Measurements from ENCODE around the gene DIAPH3. TPM values are rescaled to one million over a fixed set of nuclear protein-coding genes. Genes with fewer than 3 reads are reported as not detected.

Gene DIAPH3
- total and polyA plus RNA-seq, 2 of the 4 experiments (the other 2 are of a cell fraction): 8.9 to 9.3 TPM

GRCh38 chr13:60120617-60121336, 43.0 kb downstream of the DIAPH3 start:
- CTCF ChIA-PET: no interaction called here
- no peak overlapping the region for H2BK5ac ChIP-seq (ENCODE audit: low read depth, low read length, poor library complexity, severe bottlenecking)
- no TSS peak for BruUV-seq (replicated peaks)

More at GRCh38 chr13:60120617-60121336, 43.0 kb downstream of the DIAPH3 start:
- Histone ChIP-seq H4K5ac (ENCODE audit: low read depth, low read length) (no peak overlapping the region), H2AK9ac (replicated peaks; ENCODE audit: low read depth, low read length, poor library complexity) (no peak overlapping the region), H3K27ac (ENCODE audit: insufficient read depth, low read length) (no peak overlapping the region; the same call in 1 of the 2 replicates), H2BK20ac (ENCODE audit: low read depth, low read length) (no peak overlapping the region), H2BK15ac (ENCODE audit: low read depth, low read length) (no peak overlapping the region), H2AFZ (replicated peaks; ENCODE audit: low read length, poor library complexity) (no peak overlapping the region), H3K23ac (ENCODE audit: low read depth, low read length) (no peak overlapping the region), H3K9ac (ENCODE audit: low read depth, low read length) (no peak overlapping the region), H4K20me1 (ENCODE audit: insufficient read depth, low read length) (no peaks in the 10 kb centered on the region), H3K4me1 (ENCODE audit: control insufficient read depth, insufficient read depth, low read length) (peaks cover 2% of the 10 kb centered on the region; the same call in 1 of the 2 replicates), H3K4ac (ENCODE audit: low read depth, low read length) (no peak overlapping the region), H2AK5ac (ENCODE audit: low read depth, low read length) (no peak overlapping the region), H3K79me1 (ENCODE audit: low read depth in 1 of 2, low read length in 2 of 2) (peaks cover 42 to 48% of the 10 kb centered on the region in 2 experiments), H3K9me3 (ENCODE audit: control insufficient read depth, insufficient read depth, low read length) (no peaks in the 10 kb centered on the region; the same call in 1 of the 2 replicates), H3K56ac (ENCODE audit: extremely low read depth, insufficient read depth, low read length) (no peak overlapping the region), H2BK120ac (ENCODE audit: low read depth, low read length) (no peak overlapping the region), H3K27me3 (ENCODE audit: control insufficient read depth, insufficient read depth, low read length) (no peaks in the 10 kb centered on the region), H3K36me3 (ENCODE audit: control insufficient read depth, insufficient read depth, low read length) (no peaks in the 10 kb centered on the region), H3K14ac (replicated peaks; ENCODE audit: low read depth, low read length) (no peak overlapping the region), H3K18ac (ENCODE audit: low read depth, low read length) (no peak overlapping the region), H3K9me1 (ENCODE audit: insufficient read depth, low read length) (no peaks in the 10 kb centered on the region), H4K91ac (ENCODE audit: insufficient read depth, low read depth, low read length) (no peak overlapping the region), H3K4me3 (ENCODE audit: insufficient read depth, low read depth, low read length) (no peak overlapping the region), H3K4me2 (ENCODE audit: low read depth, low read length) (no peak overlapping the region), H4K8ac (ENCODE audit: low read depth in 2 of 2, low read length in 2 of 2) (no peak overlapping the region)
- in situ Hi-C loops (cut with MboI; ENCODE audit: low sequenced_read_pairs): no loop called here
- POLR2A ChIA-PET (ENCODE audit: unreplicated experiment): no interaction called here
- intact Hi-C loops (cut with micrococcal nuclease): no loop called here
- dilution Hi-C loops (cut with HindIII; ENCODE audit: low sequenced_read_pairs, unreplicated experiment): no loop called here
- TF ChIP-seq, protein P1, sequence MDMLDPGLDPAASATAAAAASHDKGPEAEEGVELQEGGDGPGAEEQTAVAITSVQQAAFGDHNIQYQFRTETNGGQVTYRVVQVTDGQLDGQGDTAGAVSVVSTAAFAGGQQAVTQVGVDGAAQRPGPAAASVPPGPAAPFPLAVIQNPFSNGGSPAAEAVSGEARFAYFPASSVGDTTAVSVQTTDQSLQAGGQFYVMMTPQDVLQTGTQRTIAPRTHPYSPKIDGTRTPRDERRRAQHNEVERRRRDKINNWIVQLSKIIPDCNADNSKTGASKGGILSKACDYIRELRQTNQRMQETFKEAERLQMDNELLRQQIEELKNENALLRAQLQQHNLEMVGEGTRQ (IDR thresholded peaks at IDR 0.05; ENCODE audit: low read depth, low read length): no peak
- no peak for TF ChIP-seq FOS (IDR thresholded peaks at IDR 0.05; ENCODE audit: low read depth, low read length)
- TF ChIP-seq RCOR1 (IDR thresholded peaks at IDR 0.05; ENCODE audit: insufficient replicate concordance, low read length): no peak
- TF ChIP-seq RFX5 (IDR thresholded peaks at IDR 0.05; ENCODE audit: low read depth, low read length): no peak
- TF ChIP-seq MAFK (IDR thresholded peaks at IDR 0.05; ENCODE audit: low read depth, low read length): no peak
- TF ChIP-seq MXI1 (IDR thresholded peaks at IDR 0.05; ENCODE audit: borderline replicate concordance, low read depth, low read length): no peak
- TF ChIP-seq, protein P2, sequence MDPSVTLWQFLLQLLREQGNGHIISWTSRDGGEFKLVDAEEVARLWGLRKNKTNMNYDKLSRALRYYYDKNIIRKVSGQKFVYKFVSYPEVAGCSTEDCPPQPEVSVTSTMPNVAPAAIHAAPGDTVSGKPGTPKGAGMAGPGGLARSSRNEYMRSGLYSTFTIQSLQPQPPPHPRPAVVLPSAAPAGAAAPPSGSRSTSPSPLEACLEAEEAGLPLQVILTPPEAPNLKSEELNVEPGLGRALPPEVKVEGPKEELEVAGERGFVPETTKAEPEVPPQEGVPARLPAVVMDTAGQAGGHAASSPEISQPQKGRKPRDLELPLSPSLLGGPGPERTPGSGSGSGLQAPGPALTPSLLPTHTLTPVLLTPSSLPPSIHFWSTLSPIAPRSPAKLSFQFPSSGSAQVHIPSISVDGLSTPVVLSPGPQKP (IDR thresholded peaks at IDR 0.05; ENCODE audit: borderline replicate concordance, low read depth, low read length): no peak
- TF ChIP-seq MAZ (IDR thresholded peaks at IDR 0.05; ENCODE audit: borderline replicate concordance, low read depth, low read length): no peak
- TF ChIP-seq BHLHE40 (IDR thresholded peaks at IDR 0.05; ENCODE audit: low read depth, low read length): no peak
- TF ChIP-seq POLR2A (IDR thresholded peaks at IDR 0.05; ENCODE audit: low read depth, low read length): no peak
- no peak for TF ChIP-seq RAD21 (IDR thresholded peaks at IDR 0.05; ENCODE audit: low read length)
- TF ChIP-seq CEBPB (IDR thresholded peaks at IDR 0.05; ENCODE audit: low read depth, low read length): no peak
- no peak for TF ChIP-seq SMC3 (IDR thresholded peaks at IDR 0.05; ENCODE audit: low read depth, low read length)
- no peak for TF ChIP-seq CHD1 (IDR thresholded peaks at IDR 0.05; ENCODE audit: low read depth, low read length)
- TF ChIP-seq NFE2L2 (IDR thresholded peaks at IDR 0.05; ENCODE audit: low read depth, low read length): no peak
- TF ChIP-seq, protein P3, sequence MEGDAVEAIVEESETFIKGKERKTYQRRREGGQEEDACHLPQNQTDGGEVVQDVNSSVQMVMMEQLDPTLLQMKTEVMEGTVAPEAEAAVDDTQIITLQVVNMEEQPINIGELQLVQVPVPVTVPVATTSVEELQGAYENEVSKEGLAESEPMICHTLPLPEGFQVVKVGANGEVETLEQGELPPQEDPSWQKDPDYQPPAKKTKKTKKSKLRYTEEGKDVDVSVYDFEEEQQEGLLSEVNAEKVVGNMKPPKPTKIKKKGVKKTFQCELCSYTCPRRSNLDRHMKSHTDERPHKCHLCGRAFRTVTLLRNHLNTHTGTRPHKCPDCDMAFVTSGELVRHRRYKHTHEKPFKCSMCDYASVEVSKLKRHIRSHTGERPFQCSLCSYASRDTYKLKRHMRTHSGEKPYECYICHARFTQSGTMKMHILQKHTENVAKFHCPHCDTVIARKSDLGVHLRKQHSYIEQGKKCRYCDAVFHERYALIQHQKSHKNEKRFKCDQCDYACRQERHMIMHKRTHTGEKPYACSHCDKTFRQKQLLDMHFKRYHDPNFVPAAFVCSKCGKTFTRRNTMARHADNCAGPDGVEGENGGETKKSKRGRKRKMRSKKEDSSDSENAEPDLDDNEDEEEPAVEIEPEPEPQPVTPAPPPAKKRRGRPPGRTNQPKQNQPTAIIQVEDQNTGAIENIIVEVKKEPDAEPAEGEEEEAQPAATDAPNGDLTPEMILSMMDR (conservative IDR thresholded peaks at IDR 0.05; ENCODE audit: low read depth, low read length): no peak
- ATAC-seq (ENCODE audit: low read depth): no peak
- no peak for DNase-seq
- WGBS, 2 experiments (ENCODE audit: extremely low coverage in 2 of 2, insufficient read length in 1 of 2): no CpG with 5 or more reads among the region's 6 CpGs
